GM21737 (cell line): Measurements from ENCODE around the gene ZDHHC13.
A peak's percentile ranks its signal among the peaks of the same experiment; 100 is the strongest.

Source experiments
- ATAC-seq: cut with Tn5 transposase; IDR thresholded peaks from one replicate; pipeline ENCODE4 v1.9.1; 2021; ENCODE audit warnings: mild to moderate bottlenecking, moderate library complexity; ENCODE audit not compliant: unreplicated experiment

Gene ZDHHC13, protein sequence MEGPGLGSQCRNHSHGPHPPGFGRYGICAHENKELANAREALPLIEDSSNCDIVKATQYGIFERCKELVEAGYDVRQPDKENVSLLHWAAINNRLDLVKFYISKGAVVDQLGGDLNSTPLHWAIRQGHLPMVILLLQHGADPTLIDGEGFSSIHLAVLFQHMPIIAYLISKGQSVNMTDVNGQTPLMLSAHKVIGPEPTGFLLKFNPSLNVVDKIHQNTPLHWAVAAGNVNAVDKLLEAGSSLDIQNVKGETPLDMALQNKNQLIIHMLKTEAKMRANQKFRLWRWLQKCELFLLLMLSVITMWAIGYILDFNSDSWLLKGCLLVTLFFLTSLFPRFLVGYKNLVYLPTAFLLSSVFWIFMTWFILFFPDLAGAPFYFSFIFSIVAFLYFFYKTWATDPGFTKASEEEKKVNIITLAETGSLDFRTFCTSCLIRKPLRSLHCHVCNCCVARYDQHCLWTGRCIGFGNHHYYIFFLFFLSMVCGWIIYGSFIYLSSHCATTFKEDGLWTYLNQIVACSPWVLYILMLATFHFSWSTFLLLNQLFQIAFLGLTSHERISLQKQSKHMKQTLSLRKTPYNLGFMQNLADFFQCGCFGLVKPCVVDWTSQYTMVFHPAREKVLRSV

DNA sequence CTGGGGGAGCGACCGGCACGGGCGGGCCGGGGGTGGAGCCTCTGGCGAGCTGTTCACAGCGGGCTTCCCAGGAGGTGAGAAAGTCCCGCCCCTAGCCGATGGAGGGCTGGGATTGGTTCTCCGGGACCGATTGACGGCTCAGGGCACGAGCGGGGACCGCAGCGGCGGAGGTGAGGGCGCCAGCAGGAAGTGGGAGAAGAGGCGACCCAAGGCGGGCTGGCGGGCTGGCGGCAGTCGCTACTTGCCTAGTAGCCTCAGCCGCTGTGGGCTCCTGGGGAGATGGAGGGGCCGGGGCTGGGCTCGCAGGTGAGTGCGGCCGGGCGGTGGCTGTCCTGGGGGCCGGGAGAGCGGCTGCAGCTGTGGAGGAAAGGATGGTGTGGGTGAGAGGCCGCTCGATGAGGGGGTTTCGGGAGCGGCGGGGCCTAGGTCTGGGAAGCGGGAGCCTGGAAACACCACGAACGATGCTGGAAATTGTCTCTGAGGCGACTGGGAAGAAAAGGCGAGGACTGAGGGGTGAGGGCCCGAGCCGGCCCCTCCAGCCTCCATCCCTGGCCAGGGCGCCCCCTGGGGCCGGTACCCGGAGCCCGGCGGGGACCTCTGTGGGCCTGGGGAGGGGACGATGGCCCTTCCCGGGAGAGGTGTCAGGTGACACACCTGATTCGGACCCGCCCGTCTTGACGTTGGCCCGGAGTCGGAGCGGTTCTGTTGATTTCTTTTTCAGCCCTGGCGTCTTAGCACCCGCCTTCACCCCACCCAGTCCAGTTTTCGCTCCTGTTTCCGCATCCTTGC is at the start of gene ZDHHC13:
Gene ZDHHC13 (plus strand): TSS at position 198 of the 789 bp plus-strand sequence. CDS start 82 bp downstream, at position 280.
- ATAC-seq = peak; percentile 99

DNA sequence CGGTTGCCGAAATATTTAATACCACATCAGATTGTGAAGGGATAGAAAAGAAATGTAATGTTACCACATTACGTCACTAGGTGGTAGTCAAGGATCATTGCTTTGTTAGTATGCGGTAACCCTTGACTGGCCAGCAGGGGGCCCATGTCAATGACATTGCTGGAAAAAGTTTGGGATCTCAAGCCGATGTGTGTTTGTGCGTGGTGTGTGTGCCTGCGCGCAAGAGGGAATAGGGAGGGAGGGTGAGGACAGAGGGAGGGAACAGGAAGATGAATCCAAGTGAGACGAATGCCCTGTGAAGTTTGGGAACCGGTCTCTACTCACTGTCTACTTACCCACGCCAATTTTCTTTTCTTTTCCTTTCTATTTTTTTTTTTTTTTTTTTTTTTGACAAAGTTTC is 45.7 kb upstream of the ZDHHC13 start:
- peak; percentile 93 for ATAC-seq

DNA sequence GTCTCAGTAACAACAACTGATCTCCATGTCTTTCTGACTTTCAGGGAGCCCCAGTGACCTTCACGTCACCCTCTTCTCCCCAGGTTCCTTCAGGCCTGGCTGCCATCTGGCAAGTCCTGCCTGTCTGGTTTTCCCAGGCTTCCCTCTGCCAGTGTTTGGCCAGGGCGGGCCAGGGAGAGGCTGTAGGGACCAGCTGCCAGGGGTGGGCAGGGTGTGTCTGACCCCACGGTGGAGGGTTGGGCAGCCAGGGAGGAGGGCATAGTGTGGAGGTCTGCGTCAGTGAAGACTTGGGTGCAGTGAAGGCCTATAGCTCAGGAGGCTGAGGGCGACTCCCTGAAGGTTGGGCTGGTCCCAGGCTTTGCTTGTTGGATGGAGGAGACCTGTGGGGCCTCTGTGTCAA is 44.5 kb upstream of the ZDHHC13 start:
- no peak for ATAC-seq

DNA sequence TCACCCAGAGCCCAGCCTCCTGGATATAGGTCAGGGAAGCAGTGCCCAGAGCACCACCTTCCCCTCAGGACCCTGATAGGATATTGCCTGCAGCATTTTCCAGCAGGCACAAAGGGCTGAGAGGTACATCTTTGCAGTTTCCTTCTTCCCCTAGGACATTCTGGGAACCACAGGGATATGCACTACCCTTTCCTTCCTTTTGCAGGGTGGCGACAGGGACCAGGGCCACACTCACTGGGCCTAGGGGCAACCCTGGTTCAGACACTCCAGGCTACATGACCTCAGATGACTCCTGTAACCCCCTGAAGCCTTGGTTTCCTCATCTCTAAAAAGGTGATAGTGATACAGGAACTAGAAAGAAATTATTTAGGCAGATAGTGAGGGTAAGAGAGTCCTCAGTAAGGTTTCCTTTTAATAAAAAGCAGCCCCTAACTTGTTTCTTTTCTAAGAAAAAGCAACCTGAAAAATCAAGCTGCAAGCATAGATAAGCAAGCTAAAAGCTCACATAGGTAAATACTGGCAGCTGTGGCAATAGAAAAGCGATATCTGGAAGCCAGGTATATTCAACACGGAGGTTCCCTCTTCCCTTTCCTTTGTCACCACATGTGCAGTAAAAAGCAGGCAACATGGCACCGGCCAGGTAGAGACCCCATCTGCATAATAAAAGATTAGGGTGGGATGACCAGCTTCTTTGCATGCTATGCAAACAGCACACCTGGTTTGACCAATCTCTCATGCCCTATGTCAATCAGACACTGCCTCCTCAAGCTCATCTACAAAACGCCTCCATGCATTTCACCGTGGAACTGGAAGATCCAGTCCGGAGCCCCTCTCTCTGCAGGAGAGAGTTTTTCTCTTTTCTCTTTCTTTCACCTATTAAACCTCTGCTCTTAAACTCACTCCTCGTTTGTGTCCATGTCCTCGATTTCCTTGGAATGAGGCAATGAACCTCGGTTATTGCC is 43.2 kb upstream of the ZDHHC13 start:
- no peak for ATAC-seq

DNA sequence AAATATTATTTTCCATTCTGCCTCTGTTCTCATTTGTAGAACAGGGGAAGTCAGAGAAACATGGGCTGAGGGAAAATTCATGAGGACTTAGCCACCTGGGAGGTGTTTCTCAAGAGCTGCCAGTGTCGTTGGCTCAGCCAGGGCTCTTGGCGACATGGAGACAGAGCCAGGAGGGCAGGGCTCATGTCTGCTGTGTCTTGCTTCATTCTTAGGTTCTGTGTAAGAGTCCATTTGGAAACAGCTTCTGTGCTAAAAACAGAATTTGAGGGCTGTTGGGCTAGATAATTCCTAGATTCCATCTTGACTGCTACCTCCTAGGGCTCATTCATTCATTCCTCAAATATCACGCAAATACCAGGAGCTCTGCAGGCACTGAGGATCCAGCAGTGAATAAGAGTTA is 41.3 kb upstream of the ZDHHC13 start:
- ATAC-seq = no peak

DNA sequence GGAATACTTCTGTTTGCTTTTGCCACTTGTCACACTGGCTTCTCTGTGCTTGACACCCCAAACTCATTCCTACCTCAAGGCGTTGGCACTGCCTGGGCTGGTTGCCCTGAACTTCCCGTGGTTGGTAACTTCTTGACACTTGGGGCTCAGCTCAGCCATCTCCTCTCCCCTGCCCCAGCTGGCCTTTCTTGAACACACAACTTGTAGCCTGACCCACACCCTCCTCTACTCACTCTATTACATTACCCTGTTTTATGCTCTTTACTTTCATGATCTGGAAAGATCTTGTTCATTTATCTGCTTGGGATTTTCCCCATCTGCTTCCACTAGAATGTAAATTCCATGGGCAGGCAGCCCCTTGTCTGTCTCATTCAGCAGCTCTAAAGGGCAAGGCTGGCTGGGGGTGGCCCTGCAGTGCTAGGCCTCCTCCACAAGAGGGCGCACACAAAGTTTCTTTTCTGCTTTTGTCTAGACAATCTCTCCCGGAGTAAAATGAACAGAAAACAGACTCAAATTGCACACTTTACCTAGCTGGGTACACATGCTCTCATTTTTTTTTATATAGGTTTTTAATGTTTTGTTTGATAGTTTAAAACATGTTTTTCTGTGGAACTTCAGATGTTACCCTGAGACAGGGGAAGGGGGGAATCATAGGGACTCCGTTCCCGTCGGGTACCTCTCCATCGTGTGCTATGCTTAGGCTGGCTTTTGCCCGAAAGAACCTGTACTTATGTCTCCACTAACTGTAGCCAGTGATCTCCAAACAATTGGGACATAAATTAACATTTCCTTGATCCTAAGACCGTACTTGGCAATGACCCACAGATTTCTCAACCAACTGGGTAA is 40.0 kb upstream of the ZDHHC13 start:
- ATAC-seq = peak; percentile 55

DNA sequence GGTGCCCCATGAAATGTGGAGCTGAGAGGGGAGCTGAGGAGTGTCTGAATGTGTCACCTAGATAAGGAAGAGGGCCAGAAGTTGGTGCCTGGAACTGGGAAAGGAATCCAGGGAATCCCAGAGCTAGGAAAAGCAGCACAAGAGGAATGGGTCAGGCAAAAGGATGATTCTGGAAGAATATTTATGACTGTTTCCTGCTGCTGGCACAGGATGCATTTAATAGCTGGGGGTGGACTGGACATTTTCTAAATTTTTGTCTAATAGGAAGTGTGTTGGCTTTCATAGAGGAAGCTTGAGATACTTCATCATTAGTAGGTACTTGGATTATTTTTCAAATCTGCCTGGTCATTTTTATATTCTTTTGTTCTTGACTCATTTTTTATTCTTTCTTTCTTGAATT is 39.0 kb upstream of the ZDHHC13 start:
- no peak for ATAC-seq

DNA sequence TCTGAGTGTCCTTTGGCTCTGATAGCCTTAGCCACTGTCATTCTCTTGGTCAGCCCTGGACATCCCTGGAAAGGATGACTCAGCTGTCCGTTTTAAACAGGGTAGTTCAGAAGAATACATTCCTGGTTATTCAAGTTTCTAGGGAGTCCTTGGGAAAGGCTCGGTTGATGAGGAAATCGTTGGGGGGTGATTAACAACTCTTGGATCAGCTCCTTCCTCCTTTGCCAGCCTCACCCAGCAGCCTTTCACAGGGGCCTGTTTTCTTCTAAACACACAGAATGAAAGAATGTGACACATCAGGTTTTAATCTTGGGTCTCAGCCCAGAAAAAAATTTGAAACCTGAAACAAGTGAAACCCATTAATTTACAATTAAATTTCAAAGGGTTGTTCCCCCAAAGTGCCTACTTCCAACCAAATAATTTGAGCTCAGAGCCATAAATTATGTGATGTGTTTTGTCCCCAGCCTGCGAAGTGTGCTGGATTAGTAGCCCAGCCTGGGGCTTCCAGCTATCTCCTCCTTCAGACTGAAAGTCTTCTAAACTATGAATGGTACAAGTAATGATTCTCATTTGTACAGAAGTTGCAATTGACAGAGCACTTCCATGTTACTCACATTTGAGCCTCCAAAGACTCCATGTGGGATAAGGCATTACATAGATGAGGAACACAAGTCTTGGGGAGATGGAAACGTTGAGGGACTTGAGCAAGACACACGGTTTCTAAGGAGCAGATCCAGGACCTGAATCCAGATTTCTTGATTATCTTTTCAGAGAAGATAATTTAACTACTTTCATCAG is 37.1 kb upstream of the ZDHHC13 start:
- no peak for ATAC-seq

DNA sequence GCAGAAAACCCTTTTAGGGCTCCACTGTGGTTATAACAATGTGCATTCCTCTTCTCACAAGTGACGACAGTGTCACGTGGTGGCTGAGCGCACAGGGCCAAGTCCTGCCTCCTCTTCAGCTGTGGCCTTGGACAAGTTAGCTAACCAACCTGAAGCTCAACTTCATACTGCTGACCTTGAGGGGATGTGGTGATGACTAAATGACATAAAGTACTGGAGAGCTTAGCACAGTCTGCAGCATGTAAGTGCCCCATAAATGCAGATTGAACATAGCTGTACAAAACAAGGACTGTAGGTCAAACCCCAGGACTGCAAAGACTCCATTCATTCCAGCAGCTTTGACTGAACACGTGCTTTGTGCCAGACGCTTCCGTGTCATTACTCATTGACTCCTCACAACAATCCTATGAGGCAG is 36.4 kb upstream of the ZDHHC13 start:
- no peak for ATAC-seq

DNA sequence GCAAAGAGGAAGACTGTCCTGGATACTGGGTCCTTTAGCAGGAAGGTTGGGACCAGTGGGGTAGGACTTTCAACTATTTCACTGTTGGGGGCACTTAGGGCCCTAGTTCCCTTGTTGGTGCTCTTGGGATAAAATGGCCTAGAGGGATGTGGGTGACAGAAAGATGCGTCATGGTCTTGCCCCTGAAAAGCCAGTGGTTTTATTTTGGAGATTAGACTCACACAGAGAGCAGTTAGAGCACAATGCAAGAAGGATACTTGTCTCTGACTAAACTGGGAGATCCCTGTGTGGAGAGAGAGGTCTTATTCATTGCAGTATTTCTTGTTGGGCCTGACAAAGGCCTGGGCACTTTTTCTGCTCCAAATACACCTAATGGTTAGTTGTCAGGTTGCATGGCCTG is 33.8 kb upstream of the ZDHHC13 start:
- no peak for ATAC-seq

DNA sequence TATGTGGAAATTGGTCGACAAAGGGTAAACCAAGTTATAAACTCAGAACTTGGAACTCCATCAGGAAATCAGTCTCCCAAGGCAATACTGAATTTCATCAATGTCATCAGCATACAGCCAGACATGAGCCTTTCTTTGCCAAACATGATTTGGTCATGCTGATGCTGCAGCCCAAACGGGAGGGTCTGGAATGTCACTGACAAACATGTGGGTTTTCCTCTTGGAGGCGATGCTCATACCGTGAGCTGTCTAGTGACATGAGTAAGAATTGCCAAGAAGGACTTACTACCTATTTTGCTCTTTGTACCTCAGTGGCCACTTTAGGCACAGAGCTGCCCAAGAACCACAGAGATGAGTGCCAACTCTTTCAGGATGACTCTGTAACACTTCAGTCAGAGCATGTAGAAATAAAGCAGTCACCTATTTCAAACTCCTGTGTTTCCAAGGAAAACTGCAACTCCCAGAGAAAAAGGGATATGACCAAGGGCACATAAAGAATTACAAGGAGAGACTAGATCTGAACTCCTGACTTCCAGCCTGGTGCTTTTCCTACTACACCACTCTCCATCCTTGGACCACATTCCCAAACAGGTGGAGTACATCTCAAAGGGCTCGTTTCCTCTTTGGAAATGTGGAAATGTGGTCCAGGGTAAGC is 32.2 kb upstream of the ZDHHC13 start:
- ATAC-seq = no peak

DNA sequence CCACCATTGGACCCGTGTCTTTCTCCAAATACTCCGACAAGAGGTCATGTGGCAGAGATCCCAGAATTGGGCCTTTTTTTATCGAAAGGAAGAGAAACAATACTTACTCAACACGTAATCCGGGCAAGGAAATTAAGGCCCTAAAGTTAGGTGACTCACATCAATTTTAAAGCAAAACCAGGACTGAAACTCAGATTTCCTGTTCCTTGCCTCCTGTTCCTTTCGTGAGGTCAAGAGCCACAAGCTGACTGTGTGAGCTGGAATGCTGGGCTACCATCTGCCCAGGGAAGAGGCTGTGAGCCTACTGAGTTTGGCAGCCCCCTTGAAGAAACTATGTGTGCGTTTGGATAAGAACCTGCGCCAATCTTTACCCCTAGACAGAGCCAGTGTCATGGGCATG is 29.3 kb upstream of the ZDHHC13 start:
- ATAC-seq = no peak

DNA sequence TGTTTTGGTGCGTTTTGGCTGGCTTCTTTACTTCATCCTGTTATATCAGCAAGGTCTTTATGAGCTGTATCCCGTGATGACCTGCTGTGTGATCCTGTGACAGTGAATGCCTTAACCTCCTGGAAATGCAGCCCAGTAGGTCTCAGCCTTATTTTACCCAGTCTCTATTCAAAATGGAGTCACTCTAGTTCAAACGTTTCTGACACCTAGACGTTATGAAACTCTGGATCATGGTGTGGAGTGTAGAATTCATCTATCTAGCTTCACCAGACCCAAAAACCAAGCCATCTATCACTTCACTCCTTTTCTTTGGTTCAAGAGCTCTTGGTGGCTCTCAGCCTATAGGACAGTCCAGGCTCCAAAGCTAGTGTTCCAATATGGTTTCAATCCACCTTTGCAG is 28.2 kb upstream of the ZDHHC13 start:
- no peak for ATAC-seq

DNA sequence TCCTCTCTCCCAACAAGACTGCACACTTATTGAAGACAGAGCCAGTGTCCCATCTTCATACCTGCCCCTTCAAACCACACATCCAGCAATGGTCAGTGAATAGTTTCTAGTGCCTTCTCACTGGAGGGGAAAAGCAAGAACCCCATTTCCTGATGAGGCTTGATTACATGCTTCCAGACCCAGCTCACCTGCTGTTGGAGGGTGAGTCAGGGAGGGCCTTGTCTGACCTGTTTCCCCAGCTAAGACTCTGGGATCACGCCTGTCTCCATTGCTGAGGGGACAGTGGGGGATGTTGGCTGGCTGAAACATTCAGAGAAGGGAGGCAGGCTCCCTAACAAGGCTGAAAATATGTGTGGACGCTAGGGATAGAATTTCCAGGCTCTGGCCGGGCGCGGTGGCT is 27.5 kb upstream of the ZDHHC13 start:
- no peak for ATAC-seq

DNA sequence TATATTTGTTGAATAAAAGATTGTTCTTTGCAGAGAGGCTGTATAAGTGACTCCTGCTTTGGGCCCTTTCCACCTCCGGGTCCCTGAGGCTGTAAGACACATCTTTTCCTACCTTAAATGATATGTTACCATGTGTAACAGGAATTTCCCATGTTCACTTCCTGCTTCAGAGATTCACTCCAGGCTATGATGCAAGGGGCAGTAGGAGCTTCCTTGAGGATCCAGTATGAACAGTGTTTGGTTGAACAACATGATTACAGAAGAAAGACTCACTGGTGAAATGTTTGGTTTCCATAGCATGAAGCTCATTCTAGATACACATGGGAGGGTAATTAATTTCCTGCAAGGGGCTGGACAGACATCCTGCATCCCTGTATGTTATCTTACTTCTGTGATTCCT is 25.6 kb upstream of the ZDHHC13 start:
- no peak for ATAC-seq

DNA sequence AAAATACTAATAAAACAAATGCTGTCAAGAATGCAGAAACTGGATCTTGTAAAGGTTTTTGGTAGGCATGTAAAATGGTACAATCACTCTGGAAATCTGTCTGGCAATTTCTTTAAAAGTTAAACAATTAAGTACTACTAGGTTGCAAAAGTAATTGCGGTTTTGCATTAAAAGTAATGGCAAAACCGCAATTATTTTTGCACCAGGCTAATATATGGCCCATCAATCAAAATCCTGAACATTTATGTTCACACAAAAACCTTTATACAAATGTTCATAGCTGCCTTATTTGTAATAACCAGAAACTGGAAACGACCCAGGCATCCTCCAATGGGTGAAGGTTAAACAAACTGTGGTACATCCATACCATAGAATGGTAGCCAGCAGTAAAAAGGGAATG is 24.6 kb upstream of the ZDHHC13 start:
- no peak for ATAC-seq

DNA sequence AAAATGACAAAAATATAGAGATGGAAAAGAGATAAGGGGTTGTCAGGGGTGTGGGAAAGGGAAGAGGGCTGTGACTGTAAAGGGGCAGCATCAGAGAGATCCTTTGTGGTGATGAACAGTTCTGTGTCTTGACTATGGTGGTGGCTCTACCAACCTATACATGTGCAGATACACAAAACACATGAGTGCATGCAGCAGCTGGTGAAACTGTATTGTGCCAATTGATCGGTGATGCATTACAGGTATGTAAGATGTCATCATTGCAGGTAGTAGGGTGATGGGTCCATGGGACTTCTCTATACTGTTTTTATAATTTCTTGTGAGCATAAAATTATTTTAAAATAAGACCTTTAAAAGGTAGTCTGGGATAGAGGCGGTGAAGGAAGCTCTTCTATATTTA is 24.1 kb upstream of the ZDHHC13 start:
- ATAC-seq = no peak

DNA sequence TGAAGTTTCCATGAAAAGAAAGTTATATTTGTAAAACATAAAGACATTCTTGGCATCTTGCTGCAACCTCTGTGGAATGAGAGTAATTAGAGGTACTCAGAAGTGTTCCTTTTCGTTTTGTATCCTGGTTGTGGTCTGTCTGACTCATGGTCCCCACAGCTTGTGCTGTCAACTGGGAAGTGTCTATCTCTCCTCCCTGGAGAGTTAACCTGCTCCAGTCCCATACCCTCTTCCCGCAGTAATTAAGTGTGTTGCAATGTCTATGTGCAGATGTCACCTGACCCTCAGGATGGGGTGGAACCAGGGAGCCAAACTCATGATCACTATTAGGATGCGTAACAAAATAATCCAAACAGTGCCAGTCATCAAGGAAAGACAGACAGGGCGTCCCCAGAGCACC is 23.0 kb upstream of the ZDHHC13 start:
- no peak for ATAC-seq
